ENCODE results near the gene CRADD. TPM values are rescaled to one million over a fixed set of nuclear protein-coding genes. Genes with fewer than 3 reads are reported as not detected.

Gene CRADD
- total and polyA plus RNA-seq, 2 of the 4 experiments (the other 2 are of a cell fraction) = 11.1 to 14.0 TPM

DNA sequence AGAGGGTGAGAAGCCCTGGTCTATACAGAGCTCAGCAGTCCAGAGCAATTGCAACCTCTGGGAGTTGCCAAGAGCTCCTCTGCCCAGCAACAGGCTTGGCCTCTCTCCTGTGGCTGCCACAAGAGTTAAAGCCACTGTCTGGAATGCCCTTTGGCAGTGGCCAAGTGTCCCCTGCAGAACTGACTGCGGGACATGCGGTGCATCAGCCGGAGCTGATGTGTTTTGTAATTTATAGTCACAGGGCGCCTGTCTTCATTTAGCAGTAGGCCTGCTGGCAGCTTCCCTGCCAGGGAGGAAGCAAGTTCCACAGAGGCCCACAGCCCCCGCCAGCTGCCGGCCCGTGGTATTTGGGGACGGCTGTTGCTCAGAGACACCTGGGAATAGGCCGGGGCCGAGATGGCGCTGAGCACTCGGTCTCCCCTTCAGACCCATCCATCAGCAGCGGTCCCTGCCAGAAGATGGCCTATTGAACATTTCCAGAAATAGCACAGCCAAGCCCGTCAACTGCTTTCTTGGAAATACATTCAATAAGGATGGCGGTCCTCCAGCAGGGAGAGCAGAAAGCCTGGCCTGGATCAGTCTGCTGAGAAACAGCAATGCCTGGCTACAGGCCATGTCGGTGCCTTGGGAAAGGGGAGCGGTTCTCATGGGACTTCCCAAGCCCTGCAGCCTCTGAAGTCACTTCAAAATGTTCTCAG lies 217.4 kb downstream of the CRADD start:
- ATAC-seq (ENCODE audit: low read depth) (peak; percentile 57), DNase-seq (peak; percentile 52)
- POLR2A ChIA-PET (ENCODE audit: unreplicated experiment) = no interaction called here
- 29% methylated on average over 7 of the region's 17 CpGs; no CpG with 5 or more reads in 1 of the 2 experiments for WGBS, 2 experiments (ENCODE audit: extremely low coverage in 2 of 2, insufficient read length in 1 of 2)
- Histone ChIP-seq H2AK5ac (ENCODE audit: low read depth, low read length) (peak overlapping the region; percentile 59; the same call in 1 of the 2 replicates), H3K9ac (ENCODE audit: low read depth, low read length) (no peak overlapping the region), H2BK15ac (ENCODE audit: low read depth, low read length) (peak overlapping the region; percentile 66; the same call in 2 of the 3 replicates), H3K27ac (ENCODE audit: insufficient read depth, low read length) (no peak overlapping the region), H2BK20ac (ENCODE audit: low read depth, low read length) (peak overlapping the region; percentile 78), H3K56ac (ENCODE audit: extremely low read depth, insufficient read depth, low read length) (no peak overlapping the region), H2BK5ac (ENCODE audit: low read depth, low read length, poor library complexity, severe bottlenecking) (no peak overlapping the region), H3K9me3 (ENCODE audit: control insufficient read depth, insufficient read depth, low read length) (no peaks in the 10 kb centered on the region), H3K4me3 (ENCODE audit: insufficient read depth, low read depth, low read length) (no peak overlapping the region), H3K18ac (ENCODE audit: low read depth, low read length) (peak overlapping the region; percentile 16; the same call in 1 of the 2 replicates), H3K36me3 (ENCODE audit: control insufficient read depth, insufficient read depth, low read length) (no peaks in the 10 kb centered on the region), H3K9me1 (ENCODE audit: insufficient read depth, low read length) (peaks cover 12% of the 10 kb centered on the region), H3K23ac (ENCODE audit: low read depth, low read length) (peak overlapping the region; percentile 86), H2AFZ (replicated peaks; ENCODE audit: low read length, poor library complexity) (peak overlapping the region; percentile 81), H2BK120ac (ENCODE audit: low read depth, low read length) (peak overlapping the region; percentile 76), H4K8ac (ENCODE audit: low read depth in 2 of 2, low read length in 2 of 2) (peak overlapping the region; percentile 76 to 79; a peak in 3 of 4 replicates), H2AK9ac (replicated peaks; ENCODE audit: low read depth, low read length, poor library complexity) (no peak overlapping the region), H4K91ac (ENCODE audit: insufficient read depth, low read depth, low read length) (peak overlapping the region; percentile 31; the same call in 1 of the 2 replicates), H3K4me1 (ENCODE audit: control insufficient read depth, insufficient read depth, low read length) (peaks cover 17% of the 10 kb centered on the region), H3K14ac (replicated peaks; ENCODE audit: low read depth, low read length) (peak overlapping the region; percentile 81), H3K4ac (ENCODE audit: low read depth, low read length) (peak overlapping the region; percentile 79), H3K27me3 (ENCODE audit: control insufficient read depth, insufficient read depth, low read length) (no peaks in the 10 kb centered on the region), H3K4me2 (ENCODE audit: low read depth, low read length) (no peak overlapping the region), H4K5ac (ENCODE audit: low read depth, low read length) (peak overlapping the region; percentile 62; the same call in 1 of the 2 replicates), H3K79me1 (ENCODE audit: low read depth in 1 of 2, low read length in 2 of 2) (no peaks in the 10 kb centered on the region), H4K20me1 (ENCODE audit: insufficient read depth, low read length) (no peaks in the 10 kb centered on the region)
- CTCF ChIA-PET = interaction anchor here (0.6 kb wide), 1 partner anchor 390 kb away, joined by 3 read pairs; no protein-coding TSS in a partner anchor
- dilution Hi-C loops (cut with HindIII; ENCODE audit: low sequenced_read_pairs, unreplicated experiment) = no loop called here
- no TSS peak for BruUV-seq (replicated peaks)
- intact Hi-C loops (cut with micrococcal nuclease) = loop anchor here (10.0 kb wide), 1 partner anchor 320 kb away; the partner anchor contains the start of gene SOCS2
- in situ Hi-C loops (cut with MboI; ENCODE audit: low sequenced_read_pairs) = no loop called here
- TF ChIP-seq MXI1 (IDR thresholded peaks at IDR 0.05; ENCODE audit: borderline replicate concordance, low read depth, low read length) = no peak
- no peak for TF ChIP-seq MAZ (IDR thresholded peaks at IDR 0.05; ENCODE audit: borderline replicate concordance, low read depth, low read length)
- TF ChIP-seq RFX5 (IDR thresholded peaks at IDR 0.05; ENCODE audit: low read depth, low read length) = no peak
- TF ChIP-seq, protein P1, sequence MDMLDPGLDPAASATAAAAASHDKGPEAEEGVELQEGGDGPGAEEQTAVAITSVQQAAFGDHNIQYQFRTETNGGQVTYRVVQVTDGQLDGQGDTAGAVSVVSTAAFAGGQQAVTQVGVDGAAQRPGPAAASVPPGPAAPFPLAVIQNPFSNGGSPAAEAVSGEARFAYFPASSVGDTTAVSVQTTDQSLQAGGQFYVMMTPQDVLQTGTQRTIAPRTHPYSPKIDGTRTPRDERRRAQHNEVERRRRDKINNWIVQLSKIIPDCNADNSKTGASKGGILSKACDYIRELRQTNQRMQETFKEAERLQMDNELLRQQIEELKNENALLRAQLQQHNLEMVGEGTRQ (IDR thresholded peaks at IDR 0.05; ENCODE audit: low read depth, low read length) = no peak
- no peak for TF ChIP-seq CEBPB (IDR thresholded peaks at IDR 0.05; ENCODE audit: low read depth, low read length)
- TF ChIP-seq FOS (IDR thresholded peaks at IDR 0.05; ENCODE audit: low read depth, low read length) = no peak
- TF ChIP-seq NFE2L2 (IDR thresholded peaks at IDR 0.05; ENCODE audit: low read depth, low read length) = no peak
- TF ChIP-seq RCOR1 (IDR thresholded peaks at IDR 0.05; ENCODE audit: insufficient replicate concordance, low read length) = no peak
- no peak for TF ChIP-seq MAFK (IDR thresholded peaks at IDR 0.05; ENCODE audit: low read depth, low read length)
- TF ChIP-seq POLR2A (IDR thresholded peaks at IDR 0.05; ENCODE audit: low read depth, low read length) = no peak
- no peak for TF ChIP-seq BHLHE40 (IDR thresholded peaks at IDR 0.05; ENCODE audit: low read depth, low read length)
- TF ChIP-seq, protein P2, sequence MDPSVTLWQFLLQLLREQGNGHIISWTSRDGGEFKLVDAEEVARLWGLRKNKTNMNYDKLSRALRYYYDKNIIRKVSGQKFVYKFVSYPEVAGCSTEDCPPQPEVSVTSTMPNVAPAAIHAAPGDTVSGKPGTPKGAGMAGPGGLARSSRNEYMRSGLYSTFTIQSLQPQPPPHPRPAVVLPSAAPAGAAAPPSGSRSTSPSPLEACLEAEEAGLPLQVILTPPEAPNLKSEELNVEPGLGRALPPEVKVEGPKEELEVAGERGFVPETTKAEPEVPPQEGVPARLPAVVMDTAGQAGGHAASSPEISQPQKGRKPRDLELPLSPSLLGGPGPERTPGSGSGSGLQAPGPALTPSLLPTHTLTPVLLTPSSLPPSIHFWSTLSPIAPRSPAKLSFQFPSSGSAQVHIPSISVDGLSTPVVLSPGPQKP (IDR thresholded peaks at IDR 0.05; ENCODE audit: borderline replicate concordance, low read depth, low read length) = no peak
- TF ChIP-seq CHD1 (IDR thresholded peaks at IDR 0.05; ENCODE audit: low read depth, low read length) = no peak
- TF ChIP-seq SMC3 (IDR thresholded peaks at IDR 0.05; ENCODE audit: low read depth, low read length) = no peak

Measured in IMR-90 (cell line).